GM12891 (cell line): ENCODE data around the gene TTC39A.

Source experiments
- DNase-seq: peaks from one replicate; pipeline ENCODE4 v3.0.0; 2011; ENCODE audit warnings: low spot score; ENCODE audit not compliant: insufficient read length
- FAIRE-seq: peaks from 2 replicates; lab custom pipeline; 2011; peaks lifted over from hg19 to GRCh38; lab: Jason Lieb, UNC
- PAX5 ChIP-seq: IDR thresholded peaks from 2 replicates; pipeline ENCODE4 v1.6.1; 2011; ENCODE audit warnings: low read length, moderate library complexity, mild to moderate bottlenecking; ENCODE audit not compliant: insufficient read depth, severe bottlenecking
- POLR2A ChIP-seq: IDR thresholded peaks from 2 replicates; pipeline ENCODE4 v1.6.1; 2011; ENCODE audit warnings: low read depth, low read length, control low read depth
- POLR2AphosphoS5 ChIP-seq: IDR thresholded peaks from 2 replicates; pipeline ENCODE4 v1.6.1; 2011; ENCODE audit warnings: low read depth, low read length, control low read depth
- POU2F2 ChIP-seq: IDR thresholded peaks from 2 replicates; pipeline ENCODE4 v1.6.1; 2011; ENCODE audit warnings: low read depth, mild to moderate bottlenecking, control low read depth, low read length, moderate library complexity
- SPI1 ChIP-seq: IDR thresholded peaks from 2 replicates; pipeline ENCODE4 v1.6.1; 2011; ENCODE audit warnings: low read depth, low read length, control low read depth
- TAF1 ChIP-seq: IDR thresholded peaks from 2 replicates; pipeline ENCODE4 v1.6.1; 2011; ENCODE audit warnings: low read depth, low read length, control low read depth

Gene TTC39A

GRCh38 chr1:51316846-51317120 is 13.6 kb downstream of the TTC39A start:
- FAIRE-seq (no peak), DNase-seq (no peak)
- TF ChIP-seq POLR2A (no peak), POLR2AphosphoS5 (no peak), SPI1 (no peak), PAX5 (no peak)

DNA sequence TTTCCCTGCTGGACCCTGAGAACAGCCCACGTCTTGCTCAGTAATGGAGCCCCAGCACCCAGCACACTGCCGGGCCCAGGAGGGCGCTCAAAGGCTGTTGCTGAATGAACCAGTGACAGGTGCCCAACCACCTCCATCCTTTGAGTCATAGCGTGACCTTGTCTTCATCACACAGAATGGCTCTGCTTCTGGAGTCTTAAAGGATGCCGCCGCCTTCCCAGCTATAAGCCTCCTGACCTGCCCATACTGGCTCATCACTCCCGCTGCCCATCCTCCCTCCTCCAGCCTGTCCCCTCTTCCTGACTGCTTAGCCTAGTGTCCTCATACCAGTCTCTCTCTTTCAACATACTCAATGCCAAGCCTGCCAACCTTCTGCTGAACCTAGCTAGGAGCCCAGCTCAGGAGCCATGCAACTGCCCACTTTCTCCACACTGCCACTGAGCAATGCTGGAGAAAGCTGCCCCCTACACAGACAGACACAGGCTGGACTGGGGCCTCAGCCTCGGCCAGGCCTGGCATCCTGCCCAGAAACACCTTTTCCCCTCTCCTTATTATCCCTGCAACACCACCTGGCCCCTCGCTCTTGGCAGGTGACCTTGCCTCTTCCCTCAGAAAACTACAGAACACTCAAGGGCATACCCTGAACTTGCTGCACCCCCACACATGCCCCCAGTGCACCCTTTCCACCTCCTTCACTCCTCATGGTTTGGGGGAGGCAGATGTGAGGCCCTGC is 14.1 kb downstream of the TTC39A start:
- no peak for TF ChIP-seq PAX5
- no peak for TF ChIP-seq POLR2AphosphoS5
- no peak for TF ChIP-seq TAF1
- no peak for TF ChIP-seq POU2F2
- TF ChIP-seq POLR2A, result no peak
- TF ChIP-seq SPI1, result no peak
- DNase-seq (no peak), FAIRE-seq (no peak)

DNA sequence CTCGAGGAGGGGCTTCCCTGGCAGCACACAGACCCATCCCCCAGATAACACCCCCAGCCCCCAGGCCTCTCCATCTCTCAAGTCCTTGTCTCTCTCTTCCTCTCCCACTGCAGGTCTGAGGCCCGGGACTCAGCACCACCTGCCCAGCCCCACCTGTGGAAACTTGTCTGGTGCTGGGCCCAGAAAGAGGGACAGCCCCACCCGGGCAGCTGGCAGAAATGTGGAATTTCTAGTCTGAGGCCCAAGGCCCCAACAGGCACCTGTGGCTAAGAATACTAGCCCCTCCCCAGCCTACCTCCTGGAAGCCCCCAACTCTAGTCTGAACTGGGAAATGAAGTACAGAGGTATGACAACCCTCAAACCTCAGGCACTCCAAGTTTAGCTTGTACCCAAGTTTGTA is 15.4 kb downstream of the TTC39A start:
- DNase-seq (no peak), FAIRE-seq (no peak)
- no peak for TF ChIP-seq POU2F2
- no peak for TF ChIP-seq POLR2AphosphoS5
- TF ChIP-seq SPI1, result no peak
- no peak for TF ChIP-seq POLR2A
- no peak for TF ChIP-seq TAF1
- TF ChIP-seq PAX5, result no peak

DNA sequence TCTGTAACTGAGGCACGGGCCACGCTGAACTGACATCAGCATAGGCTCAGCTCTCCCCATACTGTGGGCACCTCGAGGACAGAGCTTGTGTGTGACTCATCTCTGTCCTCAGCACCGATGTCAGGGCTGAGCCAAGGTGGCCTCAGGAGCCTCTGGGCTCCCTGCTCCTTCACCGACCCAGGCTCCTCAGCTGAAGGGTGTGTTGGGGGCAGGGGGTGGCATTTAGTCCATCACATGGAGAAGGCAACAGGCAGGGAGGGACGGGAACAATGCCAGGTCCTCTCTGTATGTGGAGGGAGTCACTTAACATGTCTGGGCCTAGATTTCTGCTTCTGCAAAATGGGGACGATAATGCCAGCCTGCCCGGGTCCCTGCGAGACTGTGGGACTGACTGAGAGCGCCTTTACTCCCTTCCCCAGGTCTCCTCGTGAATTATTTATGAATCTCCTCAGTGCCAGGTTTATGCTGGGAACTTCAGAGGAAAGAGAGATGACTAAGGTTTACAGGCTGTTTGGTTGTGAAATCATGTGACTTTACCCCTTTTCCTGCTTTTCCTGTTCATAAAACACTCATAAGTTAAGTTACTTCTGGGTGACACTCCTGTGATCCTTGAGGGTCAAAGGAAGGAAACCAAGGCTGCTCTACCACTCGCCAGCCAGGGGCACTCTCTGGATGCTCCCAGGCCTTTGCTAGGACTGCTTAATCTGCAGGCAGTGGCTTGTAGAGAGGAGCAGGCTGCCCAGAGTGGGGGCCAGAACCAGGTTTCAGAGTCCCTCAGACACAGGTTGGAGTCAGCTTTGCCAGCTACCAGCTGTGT is 16.2 kb downstream of the TTC39A start:
- DNase-seq, result no peak
- peak; percentile 66 for FAIRE-seq
- TF ChIP-seq POU2F2 (no peak), TAF1 (no peak), PAX5 (no peak), POLR2A (no peak), POLR2AphosphoS5 (no peak), SPI1 (no peak)

- DNase-seq, result no peak
- no peak for TF ChIP-seq POLR2A
- TF ChIP-seq SPI1, result no peak
- no peak for TF ChIP-seq PAX5
- TF ChIP-seq POU2F2, result no peak
- TF ChIP-seq TAF1, result no peak
- no peak for TF ChIP-seq POLR2AphosphoS5
- FAIRE-seq, result no peak
These were observed 17.0 kb downstream of the TTC39A start for GRCh38 chr1:51313268-51313852.

- no peak for DNase-seq
- FAIRE-seq, result no peak
- TF ChIP-seq SPI1 (no peak), POLR2A (no peak), POU2F2 (no peak), POLR2AphosphoS5 (no peak), TAF1 (no peak)
These were observed 17.6 kb downstream of the TTC39A start for GRCh38 chr1:51312718-51313117.

GRCh38 chr1:51311826-51312225 is 18.5 kb downstream of the TTC39A start:
- FAIRE-seq, result no peak

GRCh38 chr1:51310871-51311613 is 19.3 kb downstream of the TTC39A start:
- DNase-seq (no peak), FAIRE-seq (peak; percentile 69)
- TF ChIP-seq POLR2A (no peak), TAF1 (no peak), PAX5 (no peak), SPI1 (no peak)

More at GRCh38 chr1:51311826-51312225, 18.5 kb downstream of the TTC39A start:
- DNase-seq, result no peak
- TF ChIP-seq PAX5 (no peak), POLR2A (no peak), POU2F2 (no peak), POLR2AphosphoS5 (no peak), TAF1 (no peak), SPI1 (no peak)

DNA sequence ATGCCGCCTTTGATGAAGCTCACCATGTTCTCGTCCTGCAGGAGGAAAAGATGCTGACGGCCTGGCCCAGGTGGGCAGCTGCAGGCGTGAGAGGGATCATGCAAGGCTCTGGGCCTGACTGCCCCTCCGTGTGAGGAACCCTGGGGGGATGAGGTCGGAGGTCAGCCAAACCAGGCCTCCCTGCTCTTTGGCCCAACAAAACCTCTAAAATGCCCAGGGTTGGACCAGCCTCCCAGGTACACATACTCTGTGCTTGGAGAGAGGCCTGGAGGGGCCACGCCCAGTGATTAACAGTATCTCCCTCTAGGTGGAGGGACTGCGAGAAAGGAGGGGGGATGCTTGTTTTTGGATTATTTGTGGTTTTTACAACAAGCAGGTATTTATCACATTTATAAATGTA is 21.1 kb downstream of the TTC39A start:
- TF ChIP-seq POU2F2 (no peak), TAF1 (no peak), POLR2A (no peak), PAX5 (no peak), POLR2AphosphoS5 (no peak), SPI1 (no peak)
- FAIRE-seq (no peak), DNase-seq (no peak)
